Measurements from ENCODE around the gene OSBP2. TPM values are rescaled to one million over a fixed set of nuclear protein-coding genes. Genes with fewer than 3 reads are reported as not detected.

OSBP2 gene
- total RNA-seq, 6 experiments from 2014 or later: 0.31 to 3.4 (median 0.93) TPM

- Histone ChIP-seq H3K4me3 (no peak overlapping the region), H3K36me3 (no peaks in the 10 kb centered on the region), H3K27me3 (no peaks in the 10 kb centered on the region), H3K9me3 (no peaks in the 10 kb centered on the region), H3K27ac (no peak overlapping the region), H3K4me1 (no peaks in the 10 kb centered on the region)
- DNase-seq (no peak), ATAC-seq (no peak)
- WGBS (ENCODE audit: insufficient coverage, low coverage, low lambda C conversion rate, missing lambda C conversion rate): 77% methylated on average over 2 of the region's 2 CpGs
- intact Hi-C loops (cut with DNase I): no loop called here
- no peak for TF ChIP-seq POLR2A (IDR thresholded peaks at IDR 0.05)
Measured at GRCh38 chr22:30833322-30833721, 138.6 kb downstream of the OSBP2 start.

GRCh38 chr22:30837531-30837930, 142.9 kb downstream of the OSBP2 start:
- no peaks in the 10 kb centered on the region for H3K36me3 ChIP-seq
- no peaks in the 10 kb centered on the region for H3K27me3 ChIP-seq
- no peak for TF ChIP-seq POLR2A (IDR thresholded peaks at IDR 0.05)
- no peak for TF ChIP-seq CTCF (IDR thresholded peaks at IDR 0.05)
- no peak overlapping the region for H3K4me3 ChIP-seq
- no CpG with 5 or more reads among the region's 6 CpGs for WGBS (ENCODE audit: insufficient coverage, low coverage, low lambda C conversion rate, missing lambda C conversion rate)
- ATAC-seq (no peak), DNase-seq (no peak)
- H3K27ac ChIP-seq: no peak overlapping the region
- no peaks in the 10 kb centered on the region for H3K9me3 ChIP-seq
- intact Hi-C loops (cut with DNase I): no loop called here
- H3K4me1 ChIP-seq: no peaks in the 10 kb centered on the region

GRCh38 chr22:30838111-30838510, 143.4 kb downstream of the OSBP2 start:
- Histone ChIP-seq H3K27me3 (no peaks in the 10 kb centered on the region), H3K36me3 (no peaks in the 10 kb centered on the region), H3K9me3 (no peaks in the 10 kb centered on the region), H3K27ac (no peak overlapping the region), H3K4me3 (no peak overlapping the region), H3K4me1 (no peaks in the 10 kb centered on the region)
- no peak for ATAC-seq
- 61% methylated on average over 3 of the region's 3 CpGs for WGBS (ENCODE audit: insufficient coverage, low coverage, low lambda C conversion rate, missing lambda C conversion rate)
- no peak for DNase-seq
- intact Hi-C loops (cut with DNase I): no loop called here
- no peak for TF ChIP-seq CTCF (IDR thresholded peaks at IDR 0.05)
- TF ChIP-seq POLR2A (IDR thresholded peaks at IDR 0.05): no peak

- no peak for ATAC-seq
- Histone ChIP-seq H3K9me3 (no peaks in the 10 kb centered on the region), H3K4me1 (no peaks in the 10 kb centered on the region), H3K4me3 (no peak overlapping the region), H3K27me3 (no peaks in the 10 kb centered on the region), H3K36me3 (no peaks in the 10 kb centered on the region), H3K27ac (no peak overlapping the region)
- no peak for DNase-seq
- no peak for TF ChIP-seq POLR2A (IDR thresholded peaks at IDR 0.05)
- no peak for TF ChIP-seq CTCF (IDR thresholded peaks at IDR 0.05)
- intact Hi-C loops (cut with DNase I): no loop called here
- 79% methylated on average over 5 of the region's 5 CpGs for WGBS (ENCODE audit: insufficient coverage, low coverage, low lambda C conversion rate, missing lambda C conversion rate)
Measured at GRCh38 chr22:30841273-30841672, 146.6 kb downstream of the OSBP2 start.

GRCh38 chr22:30843245-30843644, 148.6 kb downstream of the OSBP2 start:
- Histone ChIP-seq H3K4me1 (no peaks in the 10 kb centered on the region), H3K9me3 (no peaks in the 10 kb centered on the region), H3K27me3 (no peaks in the 10 kb centered on the region), H3K27ac (no peak overlapping the region), H3K36me3 (no peaks in the 10 kb centered on the region), H3K4me3 (no peak overlapping the region)
- TF ChIP-seq POLR2A (IDR thresholded peaks at IDR 0.05): no peak
- TF ChIP-seq CTCF (IDR thresholded peaks at IDR 0.05): no peak
- ATAC-seq: no peak
- DNase-seq: no peak
- 66% methylated on average over 4 of the region's 4 CpGs for WGBS (ENCODE audit: insufficient coverage, low coverage, low lambda C conversion rate, missing lambda C conversion rate)
- intact Hi-C loops (cut with DNase I): no loop called here

Measured in right lobe of liver (tissue), 6 donors.